Measurements from ENCODE around the gene MTCL3.

Gene MTCL3

GRCh38 chr6:127515234-127515793 is 3.8 kb downstream of the MTCL3 start:
- H3K4me3 ChIP-seq = peak overlapping the region; percentile 79
- H3K27ac ChIP-seq = no peak overlapping the region
- no peaks in the 10 kb centered on the region for H3K79me2 ChIP-seq
- H3K9me3 ChIP-seq (ENCODE audit: low read depth) = no peaks in the 10 kb centered on the region
- H3K4me1 ChIP-seq (ENCODE audit: insufficient read depth) = peaks cover 10% of the 10 kb centered on the region
- H4K20me1 ChIP-seq (ENCODE audit: insufficient read depth, poor library complexity, severe bottlenecking) = no peaks in the 10 kb centered on the region
- peaks cover 86% of the 10 kb centered on the region for H3K27me3 ChIP-seq
- peak overlapping the region; percentile 97 for H3K4me2 ChIP-seq
- H3K9me2 ChIP-seq (replicated peaks; ENCODE audit: insufficient read depth) = no peaks in the 10 kb centered on the region
- no peak for TF ChIP-seq CTCF (IDR thresholded peaks at IDR 0.05; ENCODE audit: poor library complexity)
- TF ChIP-seq EZH2 (IDR thresholded peaks at IDR 0.05; ENCODE audit: borderline replicate concordance) = no peak
- no peak for TF ChIP-seq EZH2phosphoT487 (IDR thresholded peaks at IDR 0.05; ENCODE audit: low read depth, severe bottlenecking, unreplicated experiment)
- DNase-seq (ENCODE audit: low spot score) = peak; percentile 44
- H3K36me3 ChIP-seq (replicated peaks; ENCODE audit: insufficient read depth, low read depth) = no peaks in the 10 kb centered on the region
- H2AFZ ChIP-seq = peak overlapping the region; percentile 53
- WGBS (ENCODE audit: low lambda C conversion rate, missing lambda C conversion rate) = 2% methylated on average over 38 of the region's 38 CpGs

- 2% methylated on average over 31 of the region's 32 CpGs for WGBS (ENCODE audit: low lambda C conversion rate, missing lambda C conversion rate)
- H3K27ac ChIP-seq = no peak overlapping the region
- H3K27me3 ChIP-seq = peaks cover 84% of the 10 kb centered on the region
- TF ChIP-seq EZH2phosphoT487 (IDR thresholded peaks at IDR 0.05; ENCODE audit: low read depth, severe bottlenecking, unreplicated experiment) = peak; percentile 37
- TF ChIP-seq CTCF (IDR thresholded peaks at IDR 0.05; ENCODE audit: poor library complexity) = no peak
- no peak for TF ChIP-seq EZH2 (IDR thresholded peaks at IDR 0.05; ENCODE audit: borderline replicate concordance)
- H3K9me2 ChIP-seq (replicated peaks; ENCODE audit: insufficient read depth) = no peaks in the 10 kb centered on the region
- peak; percentile 42 for DNase-seq (ENCODE audit: low spot score)
- no peaks in the 10 kb centered on the region for H4K20me1 ChIP-seq (ENCODE audit: insufficient read depth, poor library complexity, severe bottlenecking)
- H3K36me3 ChIP-seq (replicated peaks; ENCODE audit: insufficient read depth, low read depth) = no peaks in the 10 kb centered on the region
- no peaks in the 10 kb centered on the region for H3K9me3 ChIP-seq (ENCODE audit: low read depth)
- H3K4me1 ChIP-seq (ENCODE audit: insufficient read depth) = peaks cover 10% of the 10 kb centered on the region
- H2AFZ ChIP-seq = no peak overlapping the region
- no peaks in the 10 kb centered on the region for H3K79me2 ChIP-seq
- H3K4me2 ChIP-seq = peak overlapping the region; percentile 97
- H3K4me3 ChIP-seq = peak overlapping the region; percentile 79
Measured at GRCh38 chr6:127514773-127515227, 4.3 kb downstream of the MTCL3 start.

- no peak overlapping the region for H2AFZ ChIP-seq
- no peaks in the 10 kb centered on the region for H3K79me2 ChIP-seq
- no peak for TF ChIP-seq CTCF (IDR thresholded peaks at IDR 0.05; ENCODE audit: poor library complexity)
- no peak for TF ChIP-seq EZH2 (IDR thresholded peaks at IDR 0.05; ENCODE audit: borderline replicate concordance)
- no peak for TF ChIP-seq EZH2phosphoT487 (IDR thresholded peaks at IDR 0.05; ENCODE audit: low read depth, severe bottlenecking, unreplicated experiment)
- H3K4me3 ChIP-seq = no peak overlapping the region
- H3K36me3 ChIP-seq (replicated peaks; ENCODE audit: insufficient read depth, low read depth) = no peaks in the 10 kb centered on the region
- no peaks in the 10 kb centered on the region for H3K9me3 ChIP-seq (ENCODE audit: low read depth)
- peaks cover 79% of the 10 kb centered on the region for H3K27me3 ChIP-seq
- no peak overlapping the region for H3K27ac ChIP-seq
- H3K9me2 ChIP-seq (replicated peaks; ENCODE audit: insufficient read depth) = no peaks in the 10 kb centered on the region
- DNase-seq (ENCODE audit: low spot score) = no peak
- 33% methylated on average over 8 of the region's 8 CpGs for WGBS (ENCODE audit: low lambda C conversion rate, missing lambda C conversion rate)
- no peaks in the 10 kb centered on the region for H4K20me1 ChIP-seq (ENCODE audit: insufficient read depth, poor library complexity, severe bottlenecking)
- H3K4me1 ChIP-seq (ENCODE audit: insufficient read depth) = peaks cover 10% of the 10 kb centered on the region
- H3K4me2 ChIP-seq = peak overlapping the region; percentile 97
Measured at GRCh38 chr6:127514179-127514772, 4.9 kb downstream of the MTCL3 start.

All from hepatocyte (in vitro differentiated cells).